ENCODE measurements around the gene GPR87.

Gene GPR87

DNA sequence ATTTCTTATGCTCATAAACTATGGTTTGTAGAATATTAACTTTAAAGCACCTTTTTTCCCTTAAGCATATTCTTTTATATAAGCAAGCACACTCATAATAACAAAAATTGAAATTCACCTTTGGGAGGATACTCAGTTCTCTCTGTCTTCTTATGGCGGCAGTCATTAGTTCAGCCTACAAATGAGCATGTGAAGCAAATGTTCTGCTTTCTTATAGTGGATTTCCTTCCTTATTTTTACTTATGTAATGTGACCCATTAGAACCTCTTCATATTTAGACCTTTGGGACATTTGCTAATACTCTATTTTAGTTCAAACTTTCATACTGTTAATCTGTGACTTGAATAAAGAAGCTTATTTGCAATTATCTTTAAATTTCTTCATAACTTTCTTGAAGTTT, 12.7 kb upstream of the GPR87 start, which contains the start of gene P2RY13:
TSS of gene P2RY13 (minus strand) at position 187 of the 400 bp plus-strand sequence. CDS start at position 166, 21 bp downstream.
- TF ChIP-seq, protein P1, sequence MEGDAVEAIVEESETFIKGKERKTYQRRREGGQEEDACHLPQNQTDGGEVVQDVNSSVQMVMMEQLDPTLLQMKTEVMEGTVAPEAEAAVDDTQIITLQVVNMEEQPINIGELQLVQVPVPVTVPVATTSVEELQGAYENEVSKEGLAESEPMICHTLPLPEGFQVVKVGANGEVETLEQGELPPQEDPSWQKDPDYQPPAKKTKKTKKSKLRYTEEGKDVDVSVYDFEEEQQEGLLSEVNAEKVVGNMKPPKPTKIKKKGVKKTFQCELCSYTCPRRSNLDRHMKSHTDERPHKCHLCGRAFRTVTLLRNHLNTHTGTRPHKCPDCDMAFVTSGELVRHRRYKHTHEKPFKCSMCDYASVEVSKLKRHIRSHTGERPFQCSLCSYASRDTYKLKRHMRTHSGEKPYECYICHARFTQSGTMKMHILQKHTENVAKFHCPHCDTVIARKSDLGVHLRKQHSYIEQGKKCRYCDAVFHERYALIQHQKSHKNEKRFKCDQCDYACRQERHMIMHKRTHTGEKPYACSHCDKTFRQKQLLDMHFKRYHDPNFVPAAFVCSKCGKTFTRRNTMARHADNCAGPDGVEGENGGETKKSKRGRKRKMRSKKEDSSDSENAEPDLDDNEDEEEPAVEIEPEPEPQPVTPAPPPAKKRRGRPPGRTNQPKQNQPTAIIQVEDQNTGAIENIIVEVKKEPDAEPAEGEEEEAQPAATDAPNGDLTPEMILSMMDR (IDR thresholded peaks at IDR 0.05; ENCODE audit: low read depth, low read length) = no peak
- H3K4me3 ChIP-seq (ENCODE audit: low read depth, low read length) = no peak within 1 kb of the TSS

- H3K4me3 ChIP-seq (ENCODE audit: low read depth, low read length) = no peak overlapping the region
- TF ChIP-seq, protein P1 (IDR thresholded peaks at IDR 0.05; ENCODE audit: low read depth, low read length) = no peak
Observed at GRCh38 chr3:151328298-151328995, 11.8 kb upstream of the GPR87 start.

- TF ChIP-seq, protein P1 (IDR thresholded peaks at IDR 0.05; ENCODE audit: low read depth, low read length) = peak; percentile 31; the same call in 1 of the 2 replicates
- no peak overlapping the region for H3K4me3 ChIP-seq (ENCODE audit: low read depth, low read length)
Observed at GRCh38 chr3:151327571-151328198, 11.1 kb upstream of the GPR87 start.

DNA sequence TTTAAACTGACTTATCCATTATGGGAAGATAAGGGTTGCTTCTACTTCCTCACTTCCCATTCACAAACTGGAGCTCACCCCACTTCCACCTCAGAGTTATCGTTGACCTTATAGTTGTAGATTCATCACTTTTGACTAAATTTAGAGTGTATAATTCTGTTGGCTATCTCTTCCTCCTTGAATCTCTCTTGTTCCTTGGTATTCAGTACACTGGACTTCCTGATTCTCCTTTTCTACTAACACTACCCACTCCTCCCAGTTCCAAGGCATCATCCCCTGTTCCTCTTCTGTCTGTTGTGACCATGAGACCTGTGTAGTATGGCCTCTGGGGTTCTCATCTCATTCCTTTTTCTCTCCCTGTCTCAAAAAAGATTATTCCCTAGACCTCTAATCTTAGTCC, 5.9 kb upstream of the GPR87 start:
- H3K4me3 ChIP-seq (ENCODE audit: low read depth, low read length) = no peak overlapping the region
- TF ChIP-seq, protein P1 (IDR thresholded peaks at IDR 0.05; ENCODE audit: low read depth, low read length) = no peak

DNA sequence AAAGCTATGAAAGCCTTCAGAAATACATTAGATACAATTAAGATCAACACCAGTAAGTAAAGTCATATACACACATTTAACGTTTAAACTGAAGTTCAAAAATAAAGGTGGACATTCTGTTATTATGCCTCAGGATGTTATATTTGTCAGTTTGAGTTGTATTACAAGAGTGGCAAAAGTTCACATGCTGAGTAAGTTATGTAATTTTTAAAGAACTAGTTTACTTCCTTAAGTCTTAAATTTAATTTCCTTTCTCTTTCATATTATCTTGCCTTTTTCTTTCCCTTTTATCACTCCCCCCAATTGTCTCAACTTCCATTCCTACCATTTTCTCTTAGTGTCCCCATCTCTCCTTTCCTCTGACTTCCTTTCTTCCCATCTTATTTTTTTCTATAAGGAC, 4.9 kb upstream of the GPR87 start:
- H3K4me3 ChIP-seq (ENCODE audit: low read depth, low read length) = no peak overlapping the region
- TF ChIP-seq, protein P1 (IDR thresholded peaks at IDR 0.05; ENCODE audit: low read depth, low read length) = no peak

- TF ChIP-seq, protein P1 (IDR thresholded peaks at IDR 0.05; ENCODE audit: low read depth, low read length) = no peak
- H3K4me3 ChIP-seq (ENCODE audit: low read depth, low read length) = no peak overlapping the region
Observed at GRCh38 chr3:151320131-151320530, 3.5 kb upstream of the GPR87 start.

DNA sequence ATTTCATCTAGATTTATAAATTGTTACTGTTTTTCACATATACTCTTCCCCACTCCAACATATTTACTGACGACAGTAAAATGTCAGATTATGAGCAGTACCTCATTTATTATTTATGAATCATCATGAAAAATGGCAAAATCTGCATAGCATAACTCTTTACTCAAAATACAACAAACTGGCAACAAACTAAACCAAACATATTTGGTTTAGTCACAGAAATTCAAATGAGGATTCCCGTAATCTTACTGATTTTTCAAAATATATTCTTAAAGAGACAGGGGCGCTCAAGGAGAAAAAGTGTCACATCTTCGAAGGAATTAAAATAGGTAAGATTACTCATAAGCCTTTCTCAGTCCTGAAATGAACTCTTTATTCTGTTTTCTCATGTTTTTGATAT, 3.0 kb upstream of the GPR87 start:
- TF ChIP-seq, protein P1 (IDR thresholded peaks at IDR 0.05; ENCODE audit: low read depth, low read length) = no peak
- no peak overlapping the region for H3K4me3 ChIP-seq (ENCODE audit: low read depth, low read length)

Data from WI38 (cell line).